ENCODE data around the gene ARHGAP18.

DNA sequence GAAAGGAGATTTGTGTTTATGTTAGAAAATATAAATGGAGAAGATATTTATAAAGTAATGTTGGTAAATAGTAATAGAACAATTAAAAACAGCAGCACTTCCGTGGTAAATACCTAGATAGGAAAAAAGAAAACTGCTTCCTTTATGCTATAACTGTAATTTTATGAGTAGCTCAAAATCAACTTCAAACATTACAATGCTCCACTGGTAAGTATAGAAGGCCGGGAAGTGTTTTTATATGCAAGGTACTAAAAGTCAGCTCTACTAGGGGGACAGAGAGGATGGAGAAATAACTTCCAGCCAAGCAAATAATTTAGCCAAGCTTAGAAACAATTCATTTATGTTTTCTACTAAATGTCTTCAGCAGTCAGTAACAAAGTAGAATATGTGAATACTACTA lies 56.7 kb downstream of the ARHGAP18 start:
- TF ChIP-seq CHD4 (IDR thresholded peaks at IDR 0.05) = no peak
- no peak for TF ChIP-seq EP300 (IDR thresholded peaks at IDR 0.05; ENCODE audit: borderline replicate concordance in 1 of 2, control insufficient read depth in 1 of 2, low read depth in 2 of 2, low read length in 2 of 2)
- TF ChIP-seq CHD2 (IDR thresholded peaks at IDR 0.05; ENCODE audit: borderline replicate concordance, low read depth, low read length) = no peak
- TF ChIP-seq, protein P1, sequence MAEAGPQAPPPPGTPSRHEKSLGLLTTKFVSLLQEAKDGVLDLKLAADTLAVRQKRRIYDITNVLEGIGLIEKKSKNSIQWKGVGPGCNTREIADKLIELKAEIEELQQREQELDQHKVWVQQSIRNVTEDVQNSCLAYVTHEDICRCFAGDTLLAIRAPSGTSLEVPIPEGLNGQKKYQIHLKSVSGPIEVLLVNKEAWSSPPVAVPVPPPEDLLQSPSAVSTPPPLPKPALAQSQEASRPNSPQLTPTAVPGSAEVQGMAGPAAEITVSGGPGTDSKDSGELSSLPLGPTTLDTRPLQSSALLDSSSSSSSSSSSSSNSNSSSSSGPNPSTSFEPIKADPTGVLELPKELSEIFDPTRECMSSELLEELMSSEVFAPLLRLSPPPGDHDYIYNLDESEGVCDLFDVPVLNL (IDR thresholded peaks at IDR 0.05; ENCODE audit: low read depth, low read length) = no peak
- TF ChIP-seq POLR2A (IDR thresholded peaks at IDR 0.05; ENCODE audit: low read depth, low read length) = no peak
- TF ChIP-seq, protein P2, sequence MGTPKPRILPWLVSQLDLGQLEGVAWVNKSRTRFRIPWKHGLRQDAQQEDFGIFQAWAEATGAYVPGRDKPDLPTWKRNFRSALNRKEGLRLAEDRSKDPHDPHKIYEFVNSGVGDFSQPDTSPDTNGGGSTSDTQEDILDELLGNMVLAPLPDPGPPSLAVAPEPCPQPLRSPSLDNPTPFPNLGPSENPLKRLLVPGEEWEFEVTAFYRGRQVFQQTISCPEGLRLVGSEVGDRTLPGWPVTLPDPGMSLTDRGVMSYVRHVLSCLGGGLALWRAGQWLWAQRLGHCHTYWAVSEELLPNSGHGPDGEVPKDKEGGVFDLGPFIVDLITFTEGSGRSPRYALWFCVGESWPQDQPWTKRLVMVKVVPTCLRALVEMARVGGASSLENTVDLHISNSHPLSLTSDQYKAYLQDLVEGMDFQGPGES (IDR thresholded peaks at IDR 0.05) = no peak
- no peak for TF ChIP-seq CHD1 (IDR thresholded peaks at IDR 0.05; ENCODE audit: low read depth, low read length)
- TF ChIP-seq FOXM1 (IDR thresholded peaks at IDR 0.05; ENCODE audit: low read depth, low read length) = no peak
- TF ChIP-seq, protein P3, sequence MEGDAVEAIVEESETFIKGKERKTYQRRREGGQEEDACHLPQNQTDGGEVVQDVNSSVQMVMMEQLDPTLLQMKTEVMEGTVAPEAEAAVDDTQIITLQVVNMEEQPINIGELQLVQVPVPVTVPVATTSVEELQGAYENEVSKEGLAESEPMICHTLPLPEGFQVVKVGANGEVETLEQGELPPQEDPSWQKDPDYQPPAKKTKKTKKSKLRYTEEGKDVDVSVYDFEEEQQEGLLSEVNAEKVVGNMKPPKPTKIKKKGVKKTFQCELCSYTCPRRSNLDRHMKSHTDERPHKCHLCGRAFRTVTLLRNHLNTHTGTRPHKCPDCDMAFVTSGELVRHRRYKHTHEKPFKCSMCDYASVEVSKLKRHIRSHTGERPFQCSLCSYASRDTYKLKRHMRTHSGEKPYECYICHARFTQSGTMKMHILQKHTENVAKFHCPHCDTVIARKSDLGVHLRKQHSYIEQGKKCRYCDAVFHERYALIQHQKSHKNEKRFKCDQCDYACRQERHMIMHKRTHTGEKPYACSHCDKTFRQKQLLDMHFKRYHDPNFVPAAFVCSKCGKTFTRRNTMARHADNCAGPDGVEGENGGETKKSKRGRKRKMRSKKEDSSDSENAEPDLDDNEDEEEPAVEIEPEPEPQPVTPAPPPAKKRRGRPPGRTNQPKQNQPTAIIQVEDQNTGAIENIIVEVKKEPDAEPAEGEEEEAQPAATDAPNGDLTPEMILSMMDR (IDR thresholded peaks at IDR 0.05 in 2 of 3, conservative IDR thresholded peaks at IDR 0.05 in 1 of 3; ENCODE audit: control insufficient read depth in 2 of 3, extremely low read depth in 1 of 3, insufficient read depth in 1 of 3, low read depth in 3 of 3, low read length in 3 of 3) = no peak
- TF ChIP-seq HDAC2 (IDR thresholded peaks at IDR 0.05) = no peak
- no peak for TF ChIP-seq POLR2AphosphoS5 (IDR thresholded peaks at IDR 0.05; ENCODE audit: low read length)
- TF ChIP-seq, protein P4, sequence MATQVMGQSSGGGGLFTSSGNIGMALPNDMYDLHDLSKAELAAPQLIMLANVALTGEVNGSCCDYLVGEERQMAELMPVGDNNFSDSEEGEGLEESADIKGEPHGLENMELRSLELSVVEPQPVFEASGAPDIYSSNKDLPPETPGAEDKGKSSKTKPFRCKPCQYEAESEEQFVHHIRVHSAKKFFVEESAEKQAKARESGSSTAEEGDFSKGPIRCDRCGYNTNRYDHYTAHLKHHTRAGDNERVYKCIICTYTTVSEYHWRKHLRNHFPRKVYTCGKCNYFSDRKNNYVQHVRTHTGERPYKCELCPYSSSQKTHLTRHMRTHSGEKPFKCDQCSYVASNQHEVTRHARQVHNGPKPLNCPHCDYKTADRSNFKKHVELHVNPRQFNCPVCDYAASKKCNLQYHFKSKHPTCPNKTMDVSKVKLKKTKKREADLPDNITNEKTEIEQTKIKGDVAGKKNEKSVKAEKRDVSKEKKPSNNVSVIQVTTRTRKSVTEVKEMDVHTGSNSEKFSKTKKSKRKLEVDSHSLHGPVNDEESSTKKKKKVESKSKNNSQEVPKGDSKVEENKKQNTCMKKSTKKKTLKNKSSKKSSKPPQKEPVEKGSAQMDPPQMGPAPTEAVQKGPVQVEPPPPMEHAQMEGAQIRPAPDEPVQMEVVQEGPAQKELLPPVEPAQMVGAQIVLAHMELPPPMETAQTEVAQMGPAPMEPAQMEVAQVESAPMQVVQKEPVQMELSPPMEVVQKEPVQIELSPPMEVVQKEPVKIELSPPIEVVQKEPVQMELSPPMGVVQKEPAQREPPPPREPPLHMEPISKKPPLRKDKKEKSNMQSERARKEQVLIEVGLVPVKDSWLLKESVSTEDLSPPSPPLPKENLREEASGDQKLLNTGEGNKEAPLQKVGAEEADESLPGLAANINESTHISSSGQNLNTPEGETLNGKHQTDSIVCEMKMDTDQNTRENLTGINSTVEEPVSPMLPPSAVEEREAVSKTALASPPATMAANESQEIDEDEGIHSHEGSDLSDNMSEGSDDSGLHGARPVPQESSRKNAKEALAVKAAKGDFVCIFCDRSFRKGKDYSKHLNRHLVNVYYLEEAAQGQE (IDR thresholded peaks at IDR 0.05; ENCODE audit: low read depth, low read length) = no peak
- TF ChIP-seq, protein P5, sequence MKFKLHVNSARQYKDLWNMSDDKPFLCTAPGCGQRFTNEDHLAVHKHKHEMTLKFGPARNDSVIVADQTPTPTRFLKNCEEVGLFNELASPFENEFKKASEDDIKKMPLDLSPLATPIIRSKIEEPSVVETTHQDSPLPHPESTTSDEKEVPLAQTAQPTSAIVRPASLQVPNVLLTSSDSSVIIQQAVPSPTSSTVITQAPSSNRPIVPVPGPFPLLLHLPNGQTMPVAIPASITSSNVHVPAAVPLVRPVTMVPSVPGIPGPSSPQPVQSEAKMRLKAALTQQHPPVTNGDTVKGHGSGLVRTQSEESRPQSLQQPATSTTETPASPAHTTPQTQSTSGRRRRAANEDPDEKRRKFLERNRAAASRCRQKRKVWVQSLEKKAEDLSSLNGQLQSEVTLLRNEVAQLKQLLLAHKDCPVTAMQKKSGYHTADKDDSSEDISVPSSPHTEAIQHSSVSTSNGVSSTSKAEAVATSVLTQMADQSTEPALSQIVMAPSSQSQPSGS (IDR thresholded peaks at IDR 0.05; ENCODE audit: low read length) = no peak
- TF ChIP-seq, protein P6, sequence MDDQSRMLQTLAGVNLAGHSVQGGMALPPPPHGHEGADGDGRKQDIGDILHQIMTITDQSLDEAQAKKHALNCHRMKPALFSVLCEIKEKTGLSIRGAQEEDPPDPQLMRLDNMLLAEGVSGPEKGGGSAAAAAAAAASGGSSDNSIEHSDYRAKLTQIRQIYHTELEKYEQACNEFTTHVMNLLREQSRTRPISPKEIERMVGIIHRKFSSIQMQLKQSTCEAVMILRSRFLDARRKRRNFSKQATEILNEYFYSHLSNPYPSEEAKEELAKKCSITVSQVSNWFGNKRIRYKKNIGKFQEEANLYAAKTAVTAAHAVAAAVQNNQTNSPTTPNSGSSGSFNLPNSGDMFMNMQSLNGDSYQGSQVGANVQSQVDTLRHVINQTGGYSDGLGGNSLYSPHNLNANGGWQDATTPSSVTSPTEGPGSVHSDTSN (IDR thresholded peaks at IDR 0.05; ENCODE audit: insufficient replicate concordance, low read depth, low read length) = no peak

All from GM12878 (cell line).